PFSK-1 (cell line): Measurements from ENCODE around the gene TESMIN.

Experiments used
- FOXP2 ChIP-seq: optimal IDR thresholded peaks from 2 replicates; pipeline ENCODE3; 2011; ENCODE audit warnings: borderline replicate concordance, control low read depth, inconsistent platforms; ENCODE audit not compliant: insufficient read depth; ENCODE audit errors: extremely low read length, extremely low read depth
- POLR2AphosphoS5 ChIP-seq: IDR thresholded peaks from 2 replicates; pipeline ENCODE4 v1.6.1; 2012; ENCODE audit warnings: low read depth, mild to moderate bottlenecking, control low read depth, low read length, moderate library complexity
- REST ChIP-seq, 2 experiments: IDR thresholded peaks; 2 replicates each; pipeline versions ENCODE4 v1.6.1 to v1.8.0; 2011 to 2012; ENCODE audit warnings: low read depth in 2 of 2, low read length in 2 of 2, control low read depth in 1 of 2, inconsistent platforms in 1 of 2, mild to moderate bottlenecking in 1 of 2, moderate library complexity in 1 of 2; ENCODE audit not compliant: insufficient read depth in 1 of 2
- SIN3A ChIP-seq: IDR thresholded peaks from 2 replicates; pipeline ENCODE4 v1.6.1; 2012; ENCODE audit warnings: mild to moderate bottlenecking, low read length, moderate library complexity, borderline replicate concordance; ENCODE audit not compliant: insufficient read depth
- TAF1 ChIP-seq: IDR thresholded peaks from 2 replicates; pipeline ENCODE4 v1.6.1; 2012; ENCODE audit warnings: low read length, control low read depth, borderline replicate concordance; ENCODE audit not compliant: insufficient read depth

Gene TESMIN

GRCh38 chr11:68783216-68783821 lies 32.0 kb upstream of the TESMIN start:
- TF ChIP-seq REST (IDR thresholded peaks at IDR 0.05; ENCODE audit: insufficient read depth in 1 of 2, low read depth in 2 of 2, low read length in 2 of 2): no peak
- no peak for TF ChIP-seq POLR2AphosphoS5
- TF ChIP-seq SIN3A: no peak
- no peak for TF ChIP-seq FOXP2
- TF ChIP-seq TAF1: no peak

- no peak for TF ChIP-seq POLR2AphosphoS5
- no peak for TF ChIP-seq REST (IDR thresholded peaks at IDR 0.05; ENCODE audit: insufficient read depth in 1 of 2, low read depth in 2 of 2, low read length in 2 of 2)
- no peak for TF ChIP-seq FOXP2
Measured at GRCh38 chr11:68782711-68783110, 31.4 kb upstream of the TESMIN start.

- TF ChIP-seq SIN3A (no peak), POLR2AphosphoS5 (no peak), FOXP2 (no peak), REST (IDR thresholded peaks at IDR 0.05; ENCODE audit: insufficient read depth in 1 of 2, low read depth in 2 of 2, low read length in 2 of 2) (no peak), TAF1 (no peak)
Measured at GRCh38 chr11:68780829-68781228, 29.5 kb upstream of the TESMIN start.

- no peak for TF ChIP-seq TAF1
- no peak for TF ChIP-seq REST (IDR thresholded peaks at IDR 0.05; ENCODE audit: insufficient read depth in 1 of 2, low read depth in 2 of 2, low read length in 2 of 2)
- TF ChIP-seq SIN3A: no peak
- no peak for TF ChIP-seq FOXP2
- no peak for TF ChIP-seq POLR2AphosphoS5
Measured at GRCh38 chr11:68778205-68778604, 26.9 kb upstream of the TESMIN start.
